GM12875 (cell line): ENCODE data around the gene BSG.

Source experiments
- H3K4me3 ChIP-seq: one replicate; pipeline ENCODE4 v1.5.1; 2011; ENCODE audit warnings: low read depth, low read length, control low read depth
- TF ChIP-seq, protein P1 (sequence below): IDR thresholded peaks from 2 replicates; pipeline ENCODE4 v1.5.1; 2011; ENCODE audit warnings: low read depth, mild to moderate bottlenecking, control low read depth, inconsistent platforms, low read length, moderate library complexity, borderline replicate concordance; ENCODE audit not compliant: insufficient read depth

BSG gene

DNA sequence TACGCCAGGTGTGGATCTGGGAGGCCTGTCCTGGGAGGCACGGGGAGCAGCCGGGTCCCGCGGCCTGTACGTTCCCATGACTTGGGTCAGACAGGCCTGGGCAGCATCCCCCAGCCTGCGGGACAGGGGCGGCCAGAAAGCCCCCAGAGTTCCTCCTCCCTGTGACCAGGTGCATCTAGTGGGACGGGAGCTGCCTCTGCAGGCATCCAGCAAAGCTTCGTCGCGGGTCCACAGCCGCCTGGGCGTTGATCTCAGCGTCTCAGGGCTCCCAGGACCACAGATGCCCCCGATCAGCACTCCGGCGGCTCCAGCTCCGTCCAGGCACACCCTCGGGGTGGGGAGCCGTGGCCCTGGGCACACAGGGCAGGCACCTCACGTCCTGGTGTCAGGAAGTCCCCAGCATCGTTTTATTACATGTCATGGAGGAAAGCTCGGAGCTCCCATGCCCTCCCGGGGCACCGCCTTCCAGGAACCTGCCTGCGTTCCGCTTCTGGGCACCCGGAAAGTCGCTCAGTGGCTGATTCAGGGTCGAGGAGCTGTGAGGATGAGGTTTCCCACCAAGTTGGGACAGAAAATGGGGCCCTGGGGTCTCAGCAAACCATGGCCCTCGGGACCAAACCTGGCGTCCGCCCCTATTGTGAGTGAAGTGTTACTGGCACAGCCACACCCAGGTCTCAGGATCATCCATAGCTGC is 30.1 kb upstream of the BSG start:
- no peak overlapping the region for H3K4me3 ChIP-seq
- TF ChIP-seq, protein P1, sequence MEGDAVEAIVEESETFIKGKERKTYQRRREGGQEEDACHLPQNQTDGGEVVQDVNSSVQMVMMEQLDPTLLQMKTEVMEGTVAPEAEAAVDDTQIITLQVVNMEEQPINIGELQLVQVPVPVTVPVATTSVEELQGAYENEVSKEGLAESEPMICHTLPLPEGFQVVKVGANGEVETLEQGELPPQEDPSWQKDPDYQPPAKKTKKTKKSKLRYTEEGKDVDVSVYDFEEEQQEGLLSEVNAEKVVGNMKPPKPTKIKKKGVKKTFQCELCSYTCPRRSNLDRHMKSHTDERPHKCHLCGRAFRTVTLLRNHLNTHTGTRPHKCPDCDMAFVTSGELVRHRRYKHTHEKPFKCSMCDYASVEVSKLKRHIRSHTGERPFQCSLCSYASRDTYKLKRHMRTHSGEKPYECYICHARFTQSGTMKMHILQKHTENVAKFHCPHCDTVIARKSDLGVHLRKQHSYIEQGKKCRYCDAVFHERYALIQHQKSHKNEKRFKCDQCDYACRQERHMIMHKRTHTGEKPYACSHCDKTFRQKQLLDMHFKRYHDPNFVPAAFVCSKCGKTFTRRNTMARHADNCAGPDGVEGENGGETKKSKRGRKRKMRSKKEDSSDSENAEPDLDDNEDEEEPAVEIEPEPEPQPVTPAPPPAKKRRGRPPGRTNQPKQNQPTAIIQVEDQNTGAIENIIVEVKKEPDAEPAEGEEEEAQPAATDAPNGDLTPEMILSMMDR = no peak

DNA sequence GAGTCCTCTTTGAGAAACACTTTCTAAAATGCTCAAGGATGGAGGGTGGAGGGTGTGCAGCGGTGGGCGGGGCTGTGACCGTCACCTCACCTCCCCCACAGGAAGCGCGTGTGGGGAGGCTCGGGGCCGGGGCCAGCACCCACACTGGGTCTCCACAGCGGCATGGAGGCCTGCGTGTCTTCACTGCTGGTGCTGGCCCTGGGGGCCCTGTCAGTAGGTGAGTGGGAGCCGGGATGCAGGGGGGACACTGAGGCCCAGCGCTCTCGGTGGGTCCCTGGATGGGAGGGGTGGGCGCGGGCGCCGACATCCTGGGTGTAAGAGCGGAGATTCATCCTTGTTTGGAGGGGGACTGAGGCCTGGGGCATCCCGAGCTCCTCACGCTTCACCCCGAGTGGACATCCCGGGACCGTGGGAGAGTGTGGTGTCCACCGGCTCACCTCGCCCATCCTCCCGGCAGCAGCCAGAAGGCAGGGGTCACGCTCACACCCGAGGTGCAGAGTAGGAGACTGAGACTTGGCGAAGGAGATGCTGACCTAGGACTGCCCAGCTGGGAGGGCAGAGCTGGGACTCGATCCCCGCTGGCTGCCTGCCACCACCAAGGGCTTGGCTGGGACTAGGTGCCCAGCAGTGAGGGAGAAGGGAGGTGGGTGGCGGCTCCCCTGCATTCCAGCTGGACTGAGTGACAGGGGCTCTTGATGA is 28.3 kb upstream of the BSG start, which contains the start of gene GZMM:
Gene GZMM, plus strand, starts transcription at position 144 of the 699 bp plus-strand sequence. Its CDS starts 19 bp downstream, at position 163.
- TF ChIP-seq, protein P1 = no peak
- no peak within 1 kb of the TSS for H3K4me3 ChIP-seq

DNA sequence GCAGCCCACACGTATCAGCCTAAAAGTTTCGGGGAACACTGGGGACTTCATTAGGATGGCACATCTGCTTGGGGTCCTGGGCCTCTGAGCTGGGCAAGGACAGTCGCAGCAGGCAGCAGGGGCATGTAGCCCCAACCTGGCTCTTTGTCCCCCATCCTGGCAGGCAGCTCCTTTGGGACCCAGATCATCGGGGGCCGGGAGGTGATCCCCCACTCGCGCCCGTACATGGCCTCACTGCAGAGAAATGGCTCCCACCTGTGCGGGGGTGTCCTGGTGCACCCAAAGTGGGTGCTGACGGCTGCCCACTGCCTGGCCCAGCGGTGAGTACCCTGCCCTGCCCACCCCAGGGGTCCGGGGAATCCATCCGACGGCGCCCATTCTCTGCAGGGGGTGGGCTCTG is 25.3 kb upstream of the BSG start:
- TF ChIP-seq, protein P1 = no peak
- no peak overlapping the region for H3K4me3 ChIP-seq

DNA sequence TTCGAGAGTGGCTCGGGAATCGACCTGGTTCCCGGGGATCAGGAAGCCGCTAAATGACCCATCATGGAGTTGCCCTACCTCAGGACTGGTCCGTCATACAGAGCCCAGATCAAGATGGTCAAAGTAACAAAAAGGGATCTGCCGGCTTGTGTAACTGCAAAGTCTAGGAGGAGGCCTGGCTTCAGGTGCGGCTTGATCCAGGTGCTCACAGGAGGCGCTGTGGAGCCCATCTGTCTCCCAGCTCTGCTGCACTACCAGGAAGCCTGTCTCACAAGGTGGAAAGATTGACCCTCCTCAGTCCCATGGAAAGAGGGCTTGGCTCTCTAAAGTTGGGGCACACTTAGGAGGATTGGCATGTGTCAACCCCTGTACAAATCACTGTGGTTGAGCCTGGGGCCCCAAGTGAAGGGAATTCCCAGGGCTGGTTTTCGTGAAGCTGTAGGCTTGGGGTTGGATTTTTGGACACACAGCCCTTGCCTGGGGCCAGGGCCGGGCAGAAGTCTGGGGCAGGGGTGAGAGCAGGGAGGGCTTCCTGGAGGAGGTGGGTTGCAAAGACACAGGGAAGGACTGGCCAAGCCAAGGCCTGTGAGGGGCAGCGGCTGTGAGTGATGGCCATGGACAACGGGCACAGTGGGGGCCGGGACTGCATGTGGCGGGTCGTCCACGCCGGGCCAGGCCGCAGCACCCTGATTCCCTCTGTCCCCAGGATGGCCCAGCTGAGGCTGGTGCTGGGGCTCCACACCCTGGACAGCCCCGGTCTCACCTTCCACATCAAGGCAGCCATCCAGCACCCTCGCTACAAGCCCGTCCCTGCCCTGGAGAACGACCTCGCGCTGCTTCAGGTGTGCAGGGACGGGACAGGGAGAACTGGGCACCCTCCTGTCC is 24.3 kb upstream of the BSG start:
- no peak overlapping the region for H3K4me3 ChIP-seq
- TF ChIP-seq, protein P1 = no peak

DNA sequence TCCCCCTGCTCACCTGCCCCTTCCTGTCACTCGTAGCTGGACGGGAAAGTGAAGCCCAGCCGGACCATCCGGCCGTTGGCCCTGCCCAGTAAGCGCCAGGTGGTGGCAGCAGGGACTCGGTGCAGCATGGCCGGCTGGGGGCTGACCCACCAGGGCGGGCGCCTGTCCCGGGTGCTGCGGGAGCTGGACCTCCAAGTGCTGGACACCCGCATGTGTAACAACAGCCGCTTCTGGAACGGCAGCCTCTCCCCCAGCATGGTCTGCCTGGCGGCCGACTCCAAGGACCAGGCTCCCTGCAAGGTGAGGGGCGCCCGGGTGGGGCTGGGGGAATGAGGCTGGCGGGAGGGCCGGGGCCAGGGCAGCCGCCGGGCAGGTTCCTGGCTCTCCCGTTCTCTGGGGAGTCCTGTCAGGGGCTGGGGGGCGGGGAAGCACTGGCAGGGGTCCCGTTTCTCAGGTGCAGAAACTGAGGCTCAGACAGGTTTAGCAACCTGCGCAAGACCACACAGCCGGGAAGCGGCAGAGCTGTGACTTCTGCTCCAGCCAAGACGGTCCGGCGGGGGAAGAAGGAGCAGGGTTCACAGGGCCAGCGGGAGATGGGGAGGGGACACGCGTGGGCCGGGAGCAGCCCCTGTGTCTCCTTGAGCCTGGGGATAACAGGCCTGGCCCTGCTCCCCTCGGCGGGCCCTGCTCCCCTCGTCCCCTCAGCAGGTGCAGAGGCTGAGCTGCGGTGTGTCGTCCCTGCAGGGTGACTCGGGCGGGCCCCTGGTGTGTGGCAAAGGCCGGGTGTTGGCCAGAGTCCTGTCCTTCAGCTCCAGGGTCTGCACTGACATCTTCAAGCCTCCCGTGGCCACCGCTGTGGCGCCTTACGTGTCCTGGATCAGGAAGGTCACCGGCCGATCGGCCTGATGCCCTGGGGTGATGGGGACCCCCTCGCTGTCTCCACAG is 23.2 kb upstream of the BSG start:
- no peak overlapping the region for H3K4me3 ChIP-seq
- TF ChIP-seq, protein P1 = no peak

DNA sequence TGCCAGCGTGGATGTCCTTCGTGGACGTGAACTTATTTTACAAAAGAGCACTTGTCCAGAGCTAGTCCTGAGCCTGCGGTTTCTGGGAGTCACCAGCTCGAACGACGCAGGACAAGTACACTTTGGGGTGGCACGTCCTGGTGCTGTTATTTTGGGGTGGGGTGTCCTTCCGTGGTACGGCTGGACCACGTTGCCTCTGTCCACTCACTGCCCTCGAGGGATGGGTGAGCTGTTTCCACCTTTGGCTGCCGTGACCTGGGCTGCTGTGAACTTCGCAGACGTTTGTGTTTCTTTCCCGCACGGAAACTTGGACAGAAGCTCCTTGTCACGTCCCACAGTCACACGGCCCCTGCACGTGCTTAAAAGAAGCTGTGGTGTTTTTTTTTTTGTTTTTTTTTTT is 17.6 kb upstream of the BSG start:
- TF ChIP-seq, protein P1 = no peak
- H3K4me3 ChIP-seq = no peak overlapping the region
